Measurements from ENCODE around the gene TMEM244.

DNA sequence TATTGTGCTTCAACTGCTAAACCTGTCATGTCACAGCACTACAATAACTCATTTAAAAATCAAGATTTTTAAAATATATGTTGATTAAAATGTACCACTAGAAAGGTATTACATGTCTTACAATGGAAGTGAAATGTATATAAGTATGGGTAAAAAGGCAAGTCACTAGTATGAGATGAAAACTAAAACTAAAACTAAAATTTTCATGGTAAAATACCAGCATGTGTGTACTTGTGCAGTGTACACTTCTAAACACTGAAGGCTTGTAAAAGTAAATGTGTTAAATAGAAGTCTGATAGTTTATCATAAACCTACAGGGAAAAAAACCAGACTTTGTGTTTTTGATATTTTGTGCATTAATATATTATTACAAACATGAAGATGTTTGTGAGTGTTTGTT lies 13.7 kb upstream of the TMEM244 start:
- no peak for TF ChIP-seq GATA3 (IDR thresholded peaks at IDR 0.05; ENCODE audit: low read depth, low read length)
- TF ChIP-seq GATA2 (IDR thresholded peaks at IDR 0.05; ENCODE audit: low read depth, low read length), result no peak
